ENCODE results near the gene CNOT6.

GRCh38 chr5:180454752-180455151 is 39.4 kb upstream of the CNOT6 start:
- TF ChIP-seq, protein P1, sequence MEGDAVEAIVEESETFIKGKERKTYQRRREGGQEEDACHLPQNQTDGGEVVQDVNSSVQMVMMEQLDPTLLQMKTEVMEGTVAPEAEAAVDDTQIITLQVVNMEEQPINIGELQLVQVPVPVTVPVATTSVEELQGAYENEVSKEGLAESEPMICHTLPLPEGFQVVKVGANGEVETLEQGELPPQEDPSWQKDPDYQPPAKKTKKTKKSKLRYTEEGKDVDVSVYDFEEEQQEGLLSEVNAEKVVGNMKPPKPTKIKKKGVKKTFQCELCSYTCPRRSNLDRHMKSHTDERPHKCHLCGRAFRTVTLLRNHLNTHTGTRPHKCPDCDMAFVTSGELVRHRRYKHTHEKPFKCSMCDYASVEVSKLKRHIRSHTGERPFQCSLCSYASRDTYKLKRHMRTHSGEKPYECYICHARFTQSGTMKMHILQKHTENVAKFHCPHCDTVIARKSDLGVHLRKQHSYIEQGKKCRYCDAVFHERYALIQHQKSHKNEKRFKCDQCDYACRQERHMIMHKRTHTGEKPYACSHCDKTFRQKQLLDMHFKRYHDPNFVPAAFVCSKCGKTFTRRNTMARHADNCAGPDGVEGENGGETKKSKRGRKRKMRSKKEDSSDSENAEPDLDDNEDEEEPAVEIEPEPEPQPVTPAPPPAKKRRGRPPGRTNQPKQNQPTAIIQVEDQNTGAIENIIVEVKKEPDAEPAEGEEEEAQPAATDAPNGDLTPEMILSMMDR (IDR thresholded peaks at IDR 0.05 in 2 of 3, conservative IDR thresholded peaks at IDR 0.05 in 1 of 3; ENCODE audit: borderline replicate concordance in 1 of 3, insufficient read depth in 1 of 3, low read depth in 2 of 3, low read length in 2 of 3) = no peak
- TF ChIP-seq POLR2A (IDR thresholded peaks at IDR 0.05; ENCODE audit: borderline replicate concordance, extremely low read depth, insufficient read depth, insufficient read length) (no peak), SIN3A (IDR thresholded peaks at IDR 0.05; ENCODE audit: low read depth) (no peak)

All from HCT116 (cell line).